Measurements from ENCODE around the gene ACOT12.

- no peak for TF ChIP-seq CTCF (optimal IDR thresholded peaks at IDR 0.05 in 1 of 3, IDR thresholded peaks at IDR 0.05 in 1 of 3, conservative IDR thresholded peaks at IDR 0.05 in 1 of 3; ENCODE audit: extremely low read depth in 1 of 3, insufficient read depth in 2 of 3, low read length in 3 of 3)
- no peak for TF ChIP-seq EZH2 (IDR thresholded peaks at IDR 0.05; ENCODE audit: low read length)
Measured at GRCh38 chr5:81344736-81345135, 49.2 kb downstream of the ACOT12 start.

Measured in keratinocyte (primary cell).